Testis (tissue), 2 donors: ENCODE results near the gene VRK1.

Experiments used
- POLR2A ChIP-seq: fragments of 450-650 bp; IDR thresholded peaks from one replicate; pipeline ENCODE4 v1.6.1; 2017; ENCODE audit warnings: antibody characterized with exemption, mild to moderate bottlenecking, moderate library complexity
- TF ChIP-seq, protein P1 (sequence below), 3 experiments: fragments of 450-650 bp in 2 of 3; fragments of 200-600 bp in 1 of 3; sonication (generic) in 1 of 3; IDR thresholded peaks; one replicate each; pipeline ENCODE4 v1.5.1; 2016 to 2019; ENCODE audit warnings: antibody characterized with exemption in 3 of 3, mild to moderate bottlenecking in 2 of 3, moderate library complexity in 1 of 3

DNA sequence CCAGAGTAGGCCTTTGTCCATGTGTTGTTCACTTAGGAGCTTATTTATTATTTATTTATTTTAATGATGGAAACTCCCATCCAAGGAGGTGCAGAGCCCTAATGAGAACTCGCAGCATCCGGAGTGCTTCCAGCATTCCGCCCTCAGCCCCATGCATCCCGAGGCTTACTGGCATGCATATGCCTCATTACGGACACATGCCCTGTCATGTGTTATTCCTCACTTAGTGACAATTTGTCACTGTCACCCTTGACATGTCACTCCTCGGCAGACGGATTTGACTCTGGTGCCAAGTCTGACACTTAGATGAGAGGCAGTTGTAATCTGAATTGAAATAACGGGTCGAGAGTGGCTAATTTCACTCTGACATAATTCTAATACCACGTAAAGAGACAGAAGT lies 132.8 kb downstream of the VRK1 start:
- TF ChIP-seq POLR2A: no peak
- TF ChIP-seq, protein P1, sequence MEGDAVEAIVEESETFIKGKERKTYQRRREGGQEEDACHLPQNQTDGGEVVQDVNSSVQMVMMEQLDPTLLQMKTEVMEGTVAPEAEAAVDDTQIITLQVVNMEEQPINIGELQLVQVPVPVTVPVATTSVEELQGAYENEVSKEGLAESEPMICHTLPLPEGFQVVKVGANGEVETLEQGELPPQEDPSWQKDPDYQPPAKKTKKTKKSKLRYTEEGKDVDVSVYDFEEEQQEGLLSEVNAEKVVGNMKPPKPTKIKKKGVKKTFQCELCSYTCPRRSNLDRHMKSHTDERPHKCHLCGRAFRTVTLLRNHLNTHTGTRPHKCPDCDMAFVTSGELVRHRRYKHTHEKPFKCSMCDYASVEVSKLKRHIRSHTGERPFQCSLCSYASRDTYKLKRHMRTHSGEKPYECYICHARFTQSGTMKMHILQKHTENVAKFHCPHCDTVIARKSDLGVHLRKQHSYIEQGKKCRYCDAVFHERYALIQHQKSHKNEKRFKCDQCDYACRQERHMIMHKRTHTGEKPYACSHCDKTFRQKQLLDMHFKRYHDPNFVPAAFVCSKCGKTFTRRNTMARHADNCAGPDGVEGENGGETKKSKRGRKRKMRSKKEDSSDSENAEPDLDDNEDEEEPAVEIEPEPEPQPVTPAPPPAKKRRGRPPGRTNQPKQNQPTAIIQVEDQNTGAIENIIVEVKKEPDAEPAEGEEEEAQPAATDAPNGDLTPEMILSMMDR (IDR thresholded peaks at IDR 0.05): no peak
